Stimulated activated CD4-positive, alpha-beta T cell treated with anti-CD3 and anti-CD28 coated beads, Interleukin-2, amount 100 ng/mL, for 48 hours (primary cell): ENCODE results near the gene PRKN.

Source experiments
- DNase-seq, 2 donors: peaks; one replicate each; pipeline ENCODE4 v3.0.0-alpha.2; 2020

Gene PRKN

DNA sequence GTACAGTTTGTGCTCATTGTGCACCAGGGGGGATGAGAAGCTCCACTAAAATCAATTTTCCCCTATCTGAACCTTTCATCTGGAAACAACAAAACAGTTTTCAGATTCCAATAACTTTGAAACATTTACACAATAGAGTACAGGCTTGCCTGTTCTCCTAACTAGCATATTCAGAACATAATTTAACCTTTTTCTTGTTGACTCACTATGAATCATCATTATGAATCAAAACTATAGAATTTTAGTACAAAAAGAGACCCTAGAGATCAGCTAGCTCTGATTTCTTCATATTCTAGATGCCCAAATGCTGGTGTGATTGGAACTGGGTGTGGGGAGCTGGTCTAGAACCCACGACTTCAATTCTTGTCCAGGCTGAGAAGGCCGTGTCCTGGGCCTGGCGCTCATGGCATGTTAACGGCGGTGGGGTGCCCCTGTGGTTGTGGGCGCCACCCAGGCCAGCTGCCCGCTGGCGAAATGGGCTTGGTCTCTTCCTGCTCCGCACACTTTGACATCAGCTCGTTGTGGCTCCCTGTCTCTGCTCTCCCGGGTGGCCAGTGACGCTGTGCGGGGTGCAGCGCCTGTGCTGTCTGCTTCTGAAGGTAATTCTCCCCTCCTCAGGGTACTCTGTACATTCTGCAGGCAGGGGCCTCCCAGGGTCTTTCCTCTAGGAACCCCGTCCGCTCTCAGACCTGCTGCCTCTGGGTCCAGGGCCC is 1423.8 kb downstream of the PRKN start:
- no peak for DNase-seq

DNA sequence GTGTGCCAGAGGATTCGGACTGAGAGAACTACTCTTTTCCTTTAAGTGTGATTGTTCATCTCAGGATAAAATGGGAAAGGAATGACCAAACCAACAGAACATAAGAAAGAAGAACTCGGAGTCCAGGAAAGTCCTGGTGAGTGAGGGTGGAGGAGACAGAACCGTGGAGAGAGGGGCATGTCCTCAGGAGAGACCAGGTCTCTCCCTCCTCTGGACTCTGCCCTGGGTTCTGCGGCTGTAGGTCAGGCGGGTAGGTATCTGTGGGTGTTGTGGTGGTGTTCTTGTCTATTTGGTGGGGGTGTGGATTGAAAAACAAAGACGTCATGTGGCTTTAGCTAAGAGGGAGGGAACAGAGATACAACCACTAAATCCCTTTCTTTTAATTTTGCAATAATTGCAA is 1424.6 kb downstream of the PRKN start:
- DNase-seq, result no peak

DNA sequence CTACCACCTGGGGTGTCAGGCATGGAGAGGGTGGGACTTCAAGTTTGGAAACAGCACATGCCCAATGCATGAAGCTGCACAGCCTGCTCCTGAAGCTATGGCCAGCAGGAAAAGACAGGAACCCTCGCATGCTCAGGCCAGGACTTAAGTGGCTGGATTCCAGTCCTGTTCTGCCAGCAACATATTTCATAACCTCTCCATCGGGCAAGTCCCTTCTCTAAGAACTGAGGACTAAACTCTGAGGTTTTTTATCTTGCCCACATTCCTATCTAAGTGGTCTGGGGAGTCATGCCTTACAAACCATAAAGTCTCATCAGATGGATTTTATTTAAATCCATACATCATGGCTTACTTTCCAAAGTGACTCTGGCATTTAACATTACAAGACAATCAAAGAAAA is 1426.2 kb downstream of the PRKN start:
- no peak for DNase-seq

DNA sequence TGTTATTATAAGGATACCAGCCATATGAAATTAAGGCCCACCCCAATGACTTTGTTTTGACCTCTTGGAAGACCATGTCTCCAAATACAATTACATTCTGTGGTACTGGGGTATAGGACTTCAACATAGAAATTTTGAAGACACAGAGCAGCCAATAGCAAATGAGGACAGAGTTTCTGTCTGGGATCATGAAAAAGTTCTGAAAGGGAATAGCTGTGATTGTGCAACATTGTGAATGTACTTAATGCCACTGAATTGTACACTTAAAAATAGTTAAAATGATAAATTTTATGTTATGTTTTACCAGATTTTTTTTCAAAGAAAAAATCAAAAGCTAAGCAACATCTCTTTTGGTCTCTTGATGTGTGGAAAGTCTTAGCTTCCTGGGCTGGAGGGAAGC is 1426.7 kb downstream of the PRKN start:
- no peak for DNase-seq

DNA sequence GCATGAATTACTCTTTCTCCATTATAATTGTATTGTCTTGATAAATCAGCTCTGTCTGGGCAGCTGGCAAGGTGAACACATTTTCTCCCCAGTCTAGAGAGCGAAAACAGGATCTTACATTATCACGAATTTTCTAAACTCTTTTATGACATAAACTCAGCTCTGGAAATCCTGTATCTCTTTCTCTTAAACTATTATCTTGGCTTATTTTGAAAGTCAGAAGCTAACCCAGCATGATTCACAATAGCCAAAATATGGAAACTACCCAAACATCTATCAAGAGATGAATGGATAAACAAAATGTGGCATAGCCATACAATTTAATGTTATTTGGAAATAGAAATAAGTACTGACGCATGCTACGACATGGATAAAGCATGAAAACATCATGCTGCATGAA is 1427.8 kb downstream of the PRKN start:
- DNase-seq, result no peak
